Upper lobe of left lung (tissue), 4 donors: ENCODE data around the gene UFM1.

Source experiments
- CTCF ChIP-seq, 6 experiments: fragments of 450-650 bp in 4 of 6; fragments of 200-600 bp in 2 of 6; sonication (generic) in 2 of 6; IDR thresholded peaks; one replicate each; pipeline ENCODE4 v1.5.1; 2016 to 2019; ENCODE audit warnings: antibody characterized with exemption in 6 of 6
- POLR2AphosphoS5 ChIP-seq, 2 donors: sonication (generic); formaldehyde crosslinking; IDR thresholded peaks; one replicate each; pipeline ENCODE4 v1.5.1; 2017; ENCODE audit warnings: antibody characterized with exemption in 2 of 2

GRCh38 chr13:38372820-38373383, 23.3 kb downstream of the UFM1 start:
- TF ChIP-seq CTCF (IDR thresholded peaks at IDR 0.05): no peak
- no peak for TF ChIP-seq POLR2AphosphoS5 (IDR thresholded peaks at IDR 0.05)
